GM13977 (cell line): ENCODE results near the gene SMIM14.
"Not testable (repeated sequence)": the region's sequence is repeated elsewhere in the genome, so short reads cannot be mapped to it uniquely, and the experiment has no call there.

ENCODE experiments used
- DNase-seq: peaks from one replicate; pipeline ENCODE4 v3.0.0; 2012; ENCODE audit warnings: low spot score
- CTCF ChIP-seq: IDR thresholded peaks from 2 replicates; pipeline ENCODE4 v1.5.1; 2012; ENCODE audit warnings: mild to moderate bottlenecking, control low read depth; ENCODE audit not compliant: insufficient read depth; ENCODE audit errors: extremely low read depth, missing control alignments
- in situ Hi-C: fragments of 300-500 bp; cut with MboI; formaldehyde crosslinking; loops from one replicate; pipeline ENCODE4 v1.12.0; 2022; ENCODE audit warnings: low sequenced_read_pairs, low pct_unique_long_range_greater_than_20kb, mixed read lengths, inconsistent platforms; ENCODE audit not compliant: unreplicated experiment

The SMIM14 gene

GRCh38 chr4:39505581-39505980 is 133.1 kb downstream of the SMIM14 start:
- no peak for DNase-seq
- TF ChIP-seq CTCF, result no peak
- in situ Hi-C loops, result no loop called here

GRCh38 chr4:39504538-39504937 is 134.1 kb downstream of the SMIM14 start:
- no peak for DNase-seq
- no peak for TF ChIP-seq CTCF
- in situ Hi-C loops, result no loop called here

- DNase-seq, in situ Hi-C loops: not testable (repeated sequence)
Measured at GRCh38 chr4:39502664-39503035, 136.0 kb downstream of the SMIM14 start.

GRCh38 chr4:39502019-39502663 is 136.5 kb downstream of the SMIM14 start:
- in situ Hi-C loops, result no loop called here
- no peak for DNase-seq
- no peak for TF ChIP-seq CTCF

- TF ChIP-seq CTCF, result no peak
- DNase-seq, result no peak
- in situ Hi-C loops, result no loop called here
Measured at GRCh38 chr4:39498727-39499020, 140.0 kb downstream of the SMIM14 start.

GRCh38 chr4:39497909-39498726 is 140.5 kb downstream of the SMIM14 start:
- in situ Hi-C loops, result no loop called here
- no peak for DNase-seq
- no peak for TF ChIP-seq CTCF
